ENCODE measurements around the gene RFX5.

DNA sequence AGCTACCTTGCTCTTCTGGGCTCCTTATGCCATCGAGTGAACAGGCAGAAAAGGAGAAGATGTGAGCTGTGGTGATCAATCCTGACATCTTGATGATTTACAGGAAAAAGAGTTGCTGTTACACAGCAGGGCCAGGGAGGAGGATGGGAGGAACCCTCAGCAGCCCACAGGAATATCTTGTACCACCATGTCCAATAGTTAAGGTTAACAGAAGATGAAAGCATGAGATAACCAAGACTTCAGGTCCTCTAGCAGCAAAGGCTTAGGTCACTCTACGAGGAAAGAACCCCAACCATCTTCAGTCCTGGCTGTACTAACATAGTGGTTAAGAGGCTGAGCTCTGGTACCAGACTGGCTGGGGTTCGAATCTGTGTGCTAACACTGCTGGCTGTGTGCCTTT, 37.5 kb upstream of the RFX5 start:
- TF ChIP-seq, protein P1, sequence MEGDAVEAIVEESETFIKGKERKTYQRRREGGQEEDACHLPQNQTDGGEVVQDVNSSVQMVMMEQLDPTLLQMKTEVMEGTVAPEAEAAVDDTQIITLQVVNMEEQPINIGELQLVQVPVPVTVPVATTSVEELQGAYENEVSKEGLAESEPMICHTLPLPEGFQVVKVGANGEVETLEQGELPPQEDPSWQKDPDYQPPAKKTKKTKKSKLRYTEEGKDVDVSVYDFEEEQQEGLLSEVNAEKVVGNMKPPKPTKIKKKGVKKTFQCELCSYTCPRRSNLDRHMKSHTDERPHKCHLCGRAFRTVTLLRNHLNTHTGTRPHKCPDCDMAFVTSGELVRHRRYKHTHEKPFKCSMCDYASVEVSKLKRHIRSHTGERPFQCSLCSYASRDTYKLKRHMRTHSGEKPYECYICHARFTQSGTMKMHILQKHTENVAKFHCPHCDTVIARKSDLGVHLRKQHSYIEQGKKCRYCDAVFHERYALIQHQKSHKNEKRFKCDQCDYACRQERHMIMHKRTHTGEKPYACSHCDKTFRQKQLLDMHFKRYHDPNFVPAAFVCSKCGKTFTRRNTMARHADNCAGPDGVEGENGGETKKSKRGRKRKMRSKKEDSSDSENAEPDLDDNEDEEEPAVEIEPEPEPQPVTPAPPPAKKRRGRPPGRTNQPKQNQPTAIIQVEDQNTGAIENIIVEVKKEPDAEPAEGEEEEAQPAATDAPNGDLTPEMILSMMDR (IDR thresholded peaks at IDR 0.05; ENCODE audit: insufficient read depth, low read depth, low read length): no peak
- TF ChIP-seq EZH2 (IDR thresholded peaks at IDR 0.05; ENCODE audit: insufficient read depth, low read length): no peak
